ENCODE data around the gene BTF3.

The BTF3 gene

DNA sequence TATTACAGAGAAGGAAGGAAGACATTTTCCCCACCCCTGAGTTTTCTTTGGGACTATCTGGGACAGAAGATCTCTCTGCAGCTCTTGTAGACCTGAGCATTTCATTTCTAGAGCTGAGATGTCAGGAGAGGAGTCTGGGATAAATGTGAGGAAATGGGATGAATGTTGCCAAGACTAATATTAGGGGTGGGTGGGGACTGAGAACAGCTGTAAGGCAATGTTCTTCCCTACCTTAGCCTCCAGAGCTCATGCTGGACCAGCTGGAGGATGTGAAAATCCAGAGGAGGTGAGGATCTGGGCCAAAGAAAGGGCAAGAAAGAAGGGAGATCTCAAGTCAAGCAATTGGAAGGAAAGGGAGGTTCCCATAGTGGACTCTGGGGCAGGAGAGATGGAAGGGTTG lies 26.6 kb upstream of the BTF3 start:
- Histone ChIP-seq H3K27me3 (ENCODE audit: insufficient read depth, low read depth) (no peaks in the 10 kb centered on the region), H4K20me1 (ENCODE audit: insufficient read depth) (no peaks in the 10 kb centered on the region), H3K4me1 (ENCODE audit: low read depth, poor library complexity, severe bottlenecking) (no peaks in the 10 kb centered on the region), H2AFZ (ENCODE audit: low read depth) (no peak overlapping the region), H3K79me2 (ENCODE audit: insufficient read depth, low read depth) (no peaks in the 10 kb centered on the region), H3K27ac (no peak overlapping the region), H3K9ac (no peak overlapping the region), H3K36me3 (ENCODE audit: insufficient read depth) (no peaks in the 10 kb centered on the region), H3K4me2 (no peak overlapping the region), H3K4me3 (IDR thresholded peaks at IDR 0.05; ENCODE audit: insufficient read depth, low read depth, low read length) (no peak overlapping the region)
- TF ChIP-seq CTCF (conservative IDR thresholded peaks at IDR 0.05; ENCODE audit: low read depth, low read length): no peak

DNA sequence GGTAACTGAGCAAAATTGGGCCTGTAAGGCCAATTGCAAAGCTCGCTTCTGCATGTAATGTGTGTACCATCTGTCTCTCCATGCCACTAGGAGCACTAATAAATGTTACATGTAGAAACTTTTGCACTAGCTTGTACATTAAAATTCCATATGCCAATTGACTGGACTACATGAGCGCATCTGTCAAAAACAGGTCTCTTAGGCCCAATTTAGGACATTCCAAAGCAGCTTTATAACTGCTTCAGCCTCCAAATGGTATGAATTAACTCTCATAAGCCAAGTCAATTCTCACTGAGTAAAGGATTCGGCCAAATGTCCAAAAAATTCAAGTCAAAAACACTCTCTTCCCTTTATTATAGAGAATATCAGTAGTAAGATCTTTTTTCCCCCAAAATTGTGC lies 26.1 kb upstream of the BTF3 start:
- H3K9ac ChIP-seq: no peak overlapping the region
- H3K27me3 ChIP-seq (ENCODE audit: insufficient read depth, low read depth): no peaks in the 10 kb centered on the region
- no peak for TF ChIP-seq CTCF (conservative IDR thresholded peaks at IDR 0.05; ENCODE audit: low read depth, low read length)
- no peaks in the 10 kb centered on the region for H3K36me3 ChIP-seq (ENCODE audit: insufficient read depth)
- H3K4me2 ChIP-seq: no peak overlapping the region
- no peaks in the 10 kb centered on the region for H3K4me1 ChIP-seq (ENCODE audit: low read depth, poor library complexity, severe bottlenecking)
- H2AFZ ChIP-seq (ENCODE audit: low read depth): no peak overlapping the region
- H4K20me1 ChIP-seq (ENCODE audit: insufficient read depth): no peaks in the 10 kb centered on the region
- no peak overlapping the region for H3K4me3 ChIP-seq (IDR thresholded peaks at IDR 0.05; ENCODE audit: insufficient read depth, low read depth, low read length)
- H3K79me2 ChIP-seq (ENCODE audit: insufficient read depth, low read depth): no peaks in the 10 kb centered on the region
- H3K27ac ChIP-seq: no peak overlapping the region

- Histone ChIP-seq H4K20me1 (ENCODE audit: insufficient read depth) (no peaks in the 10 kb centered on the region), H3K79me2 (ENCODE audit: insufficient read depth, low read depth) (no peaks in the 10 kb centered on the region), H3K27ac (no peak overlapping the region), H3K9ac (no peak overlapping the region), H3K36me3 (ENCODE audit: insufficient read depth) (no peaks in the 10 kb centered on the region), H3K4me3 (IDR thresholded peaks at IDR 0.05; ENCODE audit: insufficient read depth, low read depth, low read length) (no peak overlapping the region), H2AFZ (ENCODE audit: low read depth) (no peak overlapping the region), H3K4me1 (ENCODE audit: low read depth, poor library complexity, severe bottlenecking) (peaks cover 14% of the 10 kb centered on the region), H3K27me3 (ENCODE audit: insufficient read depth, low read depth) (no peaks in the 10 kb centered on the region), H3K4me2 (peak overlapping the region; percentile 22; the same call in 1 of the 2 replicates)
- TF ChIP-seq CTCF (conservative IDR thresholded peaks at IDR 0.05; ENCODE audit: low read depth, low read length): no peak
Measured at GRCh38 chr5:73480500-73480899, 17.7 kb upstream of the BTF3 start.

DNA sequence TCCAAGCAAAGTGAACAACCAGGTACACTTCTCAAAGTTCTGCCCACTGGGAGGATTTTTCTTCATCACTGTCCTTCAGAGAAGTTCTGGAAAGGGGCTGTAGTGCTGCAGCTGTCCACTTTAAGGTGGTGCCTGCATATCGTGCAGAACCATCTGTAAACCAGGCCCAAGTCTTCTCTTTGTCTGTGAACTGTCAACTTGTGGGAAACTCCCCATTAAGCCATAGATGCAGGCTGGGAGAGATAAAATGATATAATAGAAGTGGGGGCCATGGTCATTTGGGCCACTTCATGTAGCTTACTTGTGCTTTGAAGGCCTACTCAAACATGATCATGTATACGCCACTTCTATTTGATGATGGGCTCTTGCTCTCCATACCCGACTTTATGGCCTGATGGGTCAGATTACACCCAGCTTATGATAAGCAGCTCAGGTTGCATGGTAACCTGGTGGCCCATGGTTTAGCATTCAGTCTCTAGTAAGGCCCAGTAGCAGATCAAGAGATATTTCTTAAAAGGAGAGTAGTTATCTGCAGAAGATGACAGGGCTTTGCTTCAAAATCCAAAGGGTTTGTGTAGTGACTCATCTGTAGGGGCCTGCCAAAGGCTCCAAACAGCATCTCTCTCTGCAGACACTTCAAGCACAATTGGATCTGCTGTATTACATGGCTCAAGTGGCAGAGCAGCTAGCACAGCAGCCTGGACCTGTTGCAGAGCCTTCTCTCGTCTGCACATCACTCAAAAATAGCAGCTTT lies 15.7 kb upstream of the BTF3 start:
- Histone ChIP-seq H3K36me3 (ENCODE audit: insufficient read depth) (no peaks in the 10 kb centered on the region), H3K27me3 (ENCODE audit: insufficient read depth, low read depth) (no peaks in the 10 kb centered on the region), H3K4me1 (ENCODE audit: low read depth, poor library complexity, severe bottlenecking) (peaks cover 14% of the 10 kb centered on the region), H3K27ac (no peak overlapping the region), H3K4me3 (IDR thresholded peaks at IDR 0.05; ENCODE audit: insufficient read depth, low read depth, low read length) (no peak overlapping the region), H3K4me2 (no peak overlapping the region), H4K20me1 (ENCODE audit: insufficient read depth) (no peaks in the 10 kb centered on the region), H3K9ac (no peak overlapping the region), H2AFZ (ENCODE audit: low read depth) (no peak overlapping the region), H3K79me2 (ENCODE audit: insufficient read depth, low read depth) (no peaks in the 10 kb centered on the region)
- no peak for TF ChIP-seq CTCF (conservative IDR thresholded peaks at IDR 0.05; ENCODE audit: low read depth, low read length)

Measured in KMS-11 (cell line).